Stimulated activated naive CD8-positive, alpha-beta T cell treated with anti-CD3 and anti-CD28 coated beads, Interleukin-15, amount 100 ng/mL, for 72 hours (primary cell): ENCODE data around the gene ENKUR.
"Not testable (repeated sequence)": the region's sequence is repeated elsewhere in the genome, so short reads cannot be mapped to it uniquely, and the experiment has no call there.

Source experiments
- ATAC-seq: fragments of 150-1000 bp; cut with Tn5 transposase; 2 replicates; pipeline ENCODE4 v1.10.0; 2021; ENCODE audit warnings: mild to moderate bottlenecking, moderate library complexity
- DNase-seq, 2 donors: peaks; one replicate each; pipeline ENCODE4 v3.0.0; 2021 to 2022
- H3K27ac Mint-ChIP-seq, 2 donors: one replicate each; pipeline ENCODE4 v1.8.0; 2022; ENCODE audit warnings: mild to moderate bottlenecking in 2 of 2, mixed read lengths in 2 of 2, moderate library complexity in 2 of 2
- H3K27me3 Mint-ChIP-seq: one replicate; pipeline ENCODE4 v1.8.0; 2022; ENCODE audit warnings: mixed read lengths
- H3K4me1 Mint-ChIP-seq: one replicate; pipeline ENCODE4 v1.8.0; 2022; ENCODE audit warnings: mild to moderate bottlenecking, mixed read lengths
- H3K4me3 Mint-ChIP-seq, 2 donors: one replicate each; pipeline ENCODE4 v1.8.0; 2022; ENCODE audit warnings: mild to moderate bottlenecking in 2 of 2, mixed read lengths in 2 of 2, moderate library complexity in 1 of 2
- H3K9me3 Mint-ChIP-seq, 2 donors: one replicate each; pipeline ENCODE4 v1.8.0; 2022; ENCODE audit warnings: mixed read lengths in 2 of 2

The ENKUR gene

GRCh38 chr10:24968951-24969350 is 47.0 kb downstream of the ENKUR start:
- not testable (repeated sequence) for H3K27ac Mint-ChIP-seq, ATAC-seq

GRCh38 chr10:24968349-24968748 is 47.6 kb downstream of the ENKUR start:
- H3K4me1 Mint-ChIP-seq, result no peaks in the 10 kb centered on the region
- H3K9me3 Mint-ChIP-seq, result no peaks in the 10 kb centered on the region
- DNase-seq (no peak), ATAC-seq (no peak)
- H3K27me3 Mint-ChIP-seq, result no peaks in the 10 kb centered on the region
- H3K4me3 Mint-ChIP-seq, result no peak overlapping the region
- H3K27ac Mint-ChIP-seq, result no peak overlapping the region

More at GRCh38 chr10:24968951-24969350, 47.0 kb downstream of the ENKUR start:
- H3K9me3 Mint-ChIP-seq, H3K4me3 Mint-ChIP-seq, H3K27me3 Mint-ChIP-seq, H3K4me1 Mint-ChIP-seq, DNase-seq: not testable (repeated sequence)

- no peak for DNase-seq
- no peak for ATAC-seq
- Mint-ChIP-seq H3K9me3 (no peaks in the 10 kb centered on the region), H3K27me3 (no peaks in the 10 kb centered on the region), H3K4me1 (peaks cover 9% of the 10 kb centered on the region), H3K27ac (no peak overlapping the region), H3K4me3 (no peak overlapping the region)
Observed at GRCh38 chr10:24966962-24967481, 48.9 kb downstream of the ENKUR start.

- no peak overlapping the region for H3K27ac Mint-ChIP-seq
- no peaks in the 10 kb centered on the region for H3K27me3 Mint-ChIP-seq
- DNase-seq (no peak), ATAC-seq (no peak)
- peaks cover 9% of the 10 kb centered on the region for H3K4me1 Mint-ChIP-seq
- no peaks in the 10 kb centered on the region for H3K9me3 Mint-ChIP-seq
- no peak overlapping the region for H3K4me3 Mint-ChIP-seq
Observed at GRCh38 chr10:24965051-24965450, 50.9 kb downstream of the ENKUR start.

DNA sequence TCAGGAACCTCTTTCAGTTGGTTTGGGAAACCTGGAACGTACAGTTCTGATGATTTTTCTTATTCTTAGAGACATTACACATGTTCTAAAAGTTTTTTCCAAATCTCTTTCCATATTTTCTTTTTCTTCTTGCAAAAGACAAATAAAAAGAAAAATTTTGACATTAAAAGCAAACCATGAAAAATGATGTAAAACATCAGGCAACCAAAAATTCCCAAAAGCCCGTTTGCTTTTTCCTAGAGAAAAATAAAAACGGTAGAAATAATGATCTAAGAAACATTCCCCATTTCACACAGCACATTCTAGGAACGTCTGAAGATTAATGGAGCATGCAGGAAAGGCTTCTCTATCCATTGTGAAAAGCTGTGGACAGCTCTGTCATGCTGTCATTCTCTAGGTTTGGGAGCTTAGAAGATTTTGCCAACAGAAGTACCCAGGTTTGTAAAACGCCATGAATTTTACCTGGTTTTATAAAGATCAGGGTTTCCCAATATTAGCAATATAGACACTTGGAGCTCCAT is 52.4 kb downstream of the ENKUR start:
- Mint-ChIP-seq H3K27me3 (no peaks in the 10 kb centered on the region), H3K4me1 (peaks cover 9% of the 10 kb centered on the region), H3K9me3 (no peaks in the 10 kb centered on the region), H3K4me3 (no peak overlapping the region), H3K27ac (no peak overlapping the region)
- DNase-seq (no peak), ATAC-seq (no peak)

GRCh38 chr10:24962995-24963394 is 53.0 kb downstream of the ENKUR start:
- Mint-ChIP-seq H3K4me1 (peaks cover 9% of the 10 kb centered on the region), H3K27me3 (no peaks in the 10 kb centered on the region), H3K4me3 (no peak overlapping the region), H3K9me3 (no peaks in the 10 kb centered on the region), H3K27ac (no peak overlapping the region)
- ATAC-seq (peak; percentile 62), DNase-seq (no peak)

DNA sequence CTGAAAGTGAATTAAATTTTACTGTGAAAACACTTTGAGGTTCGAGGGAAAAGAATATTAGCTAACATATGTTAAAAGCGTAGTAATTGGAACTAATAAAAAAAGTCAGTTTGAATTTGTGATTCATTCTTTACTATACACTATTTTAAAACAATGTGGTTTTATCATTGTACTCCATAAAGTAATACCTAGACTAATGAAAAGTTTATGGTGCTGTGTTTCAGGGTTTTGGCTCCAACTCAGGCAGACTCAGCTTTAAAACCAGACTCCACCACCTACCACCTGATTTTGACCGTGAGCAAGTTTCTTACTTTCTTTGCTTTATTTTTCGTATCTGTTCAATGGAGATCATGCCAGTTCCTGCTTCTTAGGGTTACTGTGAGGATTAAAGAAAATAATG is 54.4 kb downstream of the ENKUR start:
- Mint-ChIP-seq H3K9me3 (no peaks in the 10 kb centered on the region), H3K27me3 (no peaks in the 10 kb centered on the region), H3K4me1 (peaks cover 9% of the 10 kb centered on the region), H3K4me3 (no peak overlapping the region), H3K27ac (no peak overlapping the region)
- ATAC-seq (no peak), DNase-seq (no peak)

- Mint-ChIP-seq H3K27ac (no peak overlapping the region), H3K27me3 (no peaks in the 10 kb centered on the region), H3K4me3 (no peak overlapping the region), H3K4me1 (peaks cover 9% of the 10 kb centered on the region), H3K9me3 (no peaks in the 10 kb centered on the region)
- ATAC-seq, result no peak
- no peak for DNase-seq
Observed at GRCh38 chr10:24959382-24959730, 56.6 kb downstream of the ENKUR start.

DNA sequence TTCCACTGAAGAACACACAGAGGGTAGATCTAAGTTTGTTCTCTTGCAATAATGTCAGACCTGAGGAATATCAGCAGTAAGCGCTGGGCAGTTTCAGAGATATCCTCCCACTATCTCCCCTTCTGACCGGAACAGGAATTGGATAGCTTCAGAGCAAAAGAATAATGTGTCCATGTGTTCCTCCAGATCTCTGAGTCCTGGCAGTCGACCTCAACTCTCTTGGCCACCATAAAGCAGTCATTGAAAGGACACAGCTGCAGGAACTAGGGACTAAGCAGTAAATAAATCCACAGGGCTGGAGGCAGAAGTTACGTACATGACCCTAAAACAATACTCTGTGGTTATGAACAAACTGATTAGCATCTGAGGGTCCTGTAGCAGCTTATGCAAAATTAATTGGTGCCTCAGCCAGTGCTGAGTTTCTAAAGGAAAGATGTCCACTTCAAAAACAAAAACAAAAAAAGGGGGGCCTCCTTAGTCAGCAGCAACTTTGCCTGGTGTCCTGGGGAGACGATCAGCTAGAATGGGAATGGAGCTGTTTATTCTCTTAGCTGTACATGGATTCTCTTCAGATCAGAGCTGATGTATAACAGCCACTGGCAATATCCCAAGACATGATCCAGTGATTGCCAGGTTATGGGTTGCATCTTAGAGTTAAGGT is 57.1 kb downstream of the ENKUR start:
- ATAC-seq (no peak), DNase-seq (no peak)
- Mint-ChIP-seq H3K27ac (no peak overlapping the region), H3K27me3 (no peaks in the 10 kb centered on the region), H3K9me3 (no peaks in the 10 kb centered on the region), H3K4me3 (no peak overlapping the region), H3K4me1 (peaks cover 9% of the 10 kb centered on the region)

DNA sequence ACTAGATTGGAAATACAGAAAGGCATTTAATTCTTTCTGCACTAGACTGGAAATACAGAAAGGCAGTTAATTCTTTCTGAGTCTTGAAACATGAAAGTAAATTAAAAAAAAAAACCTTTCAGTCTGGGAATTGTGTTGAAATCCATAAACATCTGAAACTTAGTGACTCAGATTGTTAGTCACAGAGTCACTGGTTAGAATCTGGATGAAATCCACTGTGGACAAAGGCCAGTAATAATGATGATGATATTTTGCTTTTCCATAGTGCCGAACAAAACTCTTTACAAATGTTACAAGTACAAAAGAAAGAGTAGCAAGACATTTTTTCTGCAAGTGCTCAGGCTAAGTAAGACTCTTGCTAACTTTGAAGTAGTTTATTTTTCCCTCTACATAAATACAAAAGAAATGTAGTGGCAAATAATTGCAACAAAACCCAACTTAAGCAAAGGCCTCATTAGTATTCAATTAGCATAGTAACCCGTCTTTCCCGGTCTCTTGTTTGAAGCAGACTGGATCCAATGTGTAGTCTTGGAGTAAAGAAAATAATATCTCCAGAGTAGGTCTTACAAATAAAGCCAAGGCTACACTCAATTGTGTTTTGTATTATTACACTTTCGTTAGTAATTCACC is 57.8 kb downstream of the ENKUR start:
- Mint-ChIP-seq H3K9me3 (no peaks in the 10 kb centered on the region), H3K4me1 (peaks cover 13% of the 10 kb centered on the region), H3K4me3 (no peak overlapping the region), H3K27ac (no peak overlapping the region), H3K27me3 (no peaks in the 10 kb centered on the region)
- no peak for DNase-seq
- ATAC-seq, result no peak

DNA sequence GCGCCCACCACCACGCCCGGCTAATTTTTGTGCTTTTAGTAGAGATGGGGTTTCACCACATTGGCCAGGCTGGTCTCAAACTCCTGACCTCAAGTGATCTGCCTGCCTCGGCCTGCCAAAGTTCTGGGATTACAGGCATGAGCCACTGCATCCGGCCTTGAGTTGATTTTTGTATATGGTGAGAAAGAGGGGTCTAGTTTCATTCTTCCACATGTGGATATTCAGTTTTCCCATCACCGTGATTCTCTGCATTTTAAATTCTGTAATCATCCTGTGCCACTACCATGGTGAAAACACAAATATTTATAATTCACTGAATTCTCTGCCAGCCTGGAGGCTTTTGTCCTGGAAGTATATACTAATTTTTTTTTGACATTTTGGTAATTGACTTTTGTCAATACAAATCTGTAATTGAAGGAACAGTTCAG is 58.3 kb downstream of the ENKUR start:
- H3K27me3 Mint-ChIP-seq, DNase-seq, ATAC-seq, H3K4me3 Mint-ChIP-seq, H3K9me3 Mint-ChIP-seq: not testable (repeated sequence)
- Mint-ChIP-seq H3K27ac (peak overlapping the region in 1 of 2 donors; percentile 78), H3K4me1 (peaks cover 13% of the 10 kb centered on the region)

DNA sequence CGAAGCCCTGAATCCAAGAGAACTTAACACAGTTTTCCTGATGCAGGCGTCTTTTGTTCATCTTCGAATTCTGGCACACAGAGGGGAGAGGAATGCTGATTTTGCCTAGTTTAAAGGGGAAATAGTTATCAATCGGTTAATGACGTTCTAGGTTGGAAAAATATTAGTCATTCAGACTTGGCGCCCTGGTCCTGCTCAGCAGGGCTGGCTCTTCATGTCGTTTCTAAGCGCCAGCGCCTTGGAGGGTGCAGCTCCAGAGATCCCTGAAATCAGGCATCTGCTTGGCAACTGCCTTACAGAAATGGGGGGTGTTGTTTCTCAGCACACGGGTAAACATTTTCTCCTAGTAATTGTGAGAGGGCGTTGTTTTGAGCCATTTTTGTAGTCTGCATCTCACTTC is 62.3 kb downstream of the ENKUR start:
- peak overlapping the region; percentile 87 to 88 for H3K4me3 Mint-ChIP-seq
- DNase-seq (no peak), ATAC-seq (no peak)
- peaks cover 27% of the 10 kb centered on the region for H3K4me1 Mint-ChIP-seq
- H3K27me3 Mint-ChIP-seq, result no peaks in the 10 kb centered on the region
- H3K27ac Mint-ChIP-seq, result peak overlapping the region; percentile 91 to 98
- no peaks in the 10 kb centered on the region for H3K9me3 Mint-ChIP-seq

DNA sequence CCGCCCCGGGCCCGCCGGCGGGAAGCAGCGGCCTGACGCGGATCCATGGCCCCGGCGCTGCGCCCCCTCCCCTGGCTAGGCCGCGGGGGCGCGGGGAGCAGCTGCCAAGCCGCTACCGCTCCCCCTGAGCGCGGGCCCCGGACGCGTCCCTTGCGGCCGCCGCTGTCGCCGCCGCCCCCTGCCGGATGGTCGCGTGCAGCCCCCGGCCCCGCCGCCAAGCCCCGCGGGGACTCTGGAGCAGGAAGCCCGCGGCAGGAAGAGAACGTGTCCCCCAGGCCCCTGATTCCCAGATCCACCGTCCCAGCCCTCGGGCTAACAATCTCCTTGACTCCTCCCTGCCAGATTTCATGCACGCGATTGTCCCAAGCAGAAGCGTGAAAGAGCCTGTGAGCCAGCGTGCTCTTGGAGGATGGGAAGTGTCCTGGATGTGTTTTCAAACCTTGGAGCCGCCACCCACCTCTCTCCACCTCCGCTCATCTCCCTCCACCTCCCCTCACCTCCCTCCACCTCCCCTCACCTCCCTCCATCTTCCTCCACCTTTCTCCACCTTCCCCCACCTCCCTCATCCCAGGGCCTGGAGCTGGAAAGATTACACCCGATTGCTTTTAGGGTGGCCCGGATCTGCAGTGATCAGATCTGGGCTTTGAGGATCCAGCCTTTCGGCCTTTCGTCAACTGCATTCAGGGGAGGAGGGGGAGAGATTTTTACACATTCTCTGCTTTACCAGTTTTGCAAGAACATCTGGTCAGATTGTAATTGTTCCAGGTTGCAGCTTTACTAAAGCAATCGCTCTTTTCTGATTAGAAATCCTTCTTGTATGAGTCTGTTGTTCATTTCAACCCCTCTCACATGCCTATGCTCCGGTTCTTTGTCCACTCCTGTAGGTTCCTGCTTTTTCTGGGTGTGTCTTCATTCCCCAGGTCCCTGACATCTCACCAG is 63.0 kb downstream of the ENKUR start:
- Mint-ChIP-seq H3K4me3 (peak overlapping the region; percentile 87 to 88), H3K27ac (peak overlapping the region; percentile 96 to 98), H3K9me3 (no peaks in the 10 kb centered on the region), H3K27me3 (no peaks in the 10 kb centered on the region), H3K4me1 (peaks cover 29% of the 10 kb centered on the region)
- ATAC-seq (peak; percentile 79), DNase-seq (peak; percentile 55 to 61)

DNA sequence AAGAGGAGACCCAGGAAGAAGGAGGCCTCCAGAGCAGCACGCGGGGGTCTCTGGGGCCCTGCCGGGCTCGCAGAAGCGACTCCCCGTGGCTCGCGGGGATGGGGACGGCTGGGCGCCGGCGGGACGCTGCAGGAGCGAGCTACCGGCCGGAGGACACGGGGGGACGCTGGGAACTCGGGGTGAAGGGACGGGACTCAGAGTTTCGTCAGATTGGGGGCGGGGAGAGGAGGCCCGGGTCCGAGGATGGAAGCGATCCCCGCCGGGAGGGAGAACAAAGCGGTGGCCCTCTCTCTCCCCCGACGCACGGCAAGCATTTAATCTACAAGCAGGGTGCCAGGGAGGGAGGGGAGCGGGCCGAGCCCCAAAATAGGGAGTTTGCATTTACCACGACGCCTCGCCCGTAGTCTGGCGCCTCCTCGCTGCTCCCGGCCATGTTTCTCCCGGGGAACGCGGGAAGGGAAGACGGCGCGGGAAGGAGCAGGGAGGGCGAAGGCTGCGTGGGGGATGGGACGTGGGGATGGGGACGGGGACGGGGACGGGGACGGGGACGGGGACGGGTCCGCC is 63.7 kb downstream of the ENKUR start, which contains the start of gene PRTFDC1:
Gene PRTFDC1, minus strand, starts transcription at position 464 of the 564 bp plus-strand sequence. Its CDS starts 31 bp downstream, at position 433.
- peaks cover 36% of the 10 kb centered on the region for H3K4me1 Mint-ChIP-seq
- DNase-seq (peak; percentile 30 to 41), ATAC-seq (peak; percentile 66)
- no peaks in the 10 kb centered on the region for H3K27me3 Mint-ChIP-seq
- peak within 1 kb of the TSS; percentile 87 to 88 for H3K4me3 Mint-ChIP-seq
- H3K9me3 Mint-ChIP-seq, result no peaks in the 10 kb centered on the region
- H3K27ac Mint-ChIP-seq, result peak within 1 kb of the TSS; percentile 97 to 98
